PC-3 (cell line): Measurements from ENCODE around the gene KAZN. TPM values are rescaled to one million over a fixed set of nuclear protein-coding genes. Genes with fewer than 3 reads are reported as not detected.

Experiments used
- ATAC-seq: fragments of 200-7000 bp; cut with Tn5 transposase; 2 replicates; pipeline ENCODE4 v1.9.1; 2020; ENCODE audit warnings: mild to moderate bottlenecking, moderate library complexity
- BruUV-seq: library from RNA; stranded (reverse); fragments of 400-500 nt; replicated peaks from 2 replicates; lab custom pipeline; 2021; lab: Mats Ljungman, UMichigan
- CTCF ChIA-PET: fragments of 300-600 bp; sonication (Branson Sonifier 250); formaldehyde crosslinking; loops from one replicate; lab custom pipeline; 2022; ENCODE audit warnings: antibody characterized with exemption; lab: Charles Lee
- POLR2A ChIA-PET: fragments of 300-600 bp; sonication (Branson Sonifier 250); formaldehyde crosslinking; loops from one replicate; lab custom pipeline; 2022; ENCODE audit warnings: antibody characterized with exemption; ENCODE audit not compliant: unreplicated experiment; lab: Charles Lee
- DNase-seq: peaks from one replicate; pipeline ENCODE4 v3.0.0-alpha.2; 2015
- H2AFZ ChIP-seq: fragments of 300-600 bp; sonication (generic); 2 replicates; pipeline ENCODE4 v1.6.0; 2016; ENCODE audit warnings: antibody characterized with exemption, low read length
- H3F3A ChIP-seq: fragments of 300-600 bp; sonication (generic); one replicate; pipeline ENCODE4 v1.6.0; 2017; ENCODE audit warnings: antibody characterized with exemption, low read length, control low read depth, mild to moderate bottlenecking; ENCODE audit not compliant: unreplicated experiment
- H3K27ac ChIP-seq: fragments of 300-600 bp; sonication (generic); 2 replicates; pipeline ENCODE4 v1.5.1; 2016; ENCODE audit warnings: mild to moderate bottlenecking, low read length
- H3K27me3 ChIP-seq: fragments of 300-600 bp; sonication (generic); 2 replicates; pipeline ENCODE4 v1.6.1; 2016; ENCODE audit warnings: low read length, mixed read lengths
- H3K36me3 ChIP-seq: fragments of 300-600 bp; sonication (generic); 2 replicates; pipeline ENCODE4 v1.6.1; 2016; ENCODE audit warnings: low read depth, mixed run types, low read length, mixed read lengths
- H3K4me1 ChIP-seq: fragments of 300-600 bp; sonication (generic); 2 replicates; pipeline ENCODE4 v1.5.1; 2016; ENCODE audit warnings: low read length; ENCODE audit not compliant: insufficient read depth
- H3K4me2 ChIP-seq: fragments of 300-600 bp; sonication (generic); 2 replicates; pipeline ENCODE4 v1.6.0; 2016; ENCODE audit warnings: low read length
- H3K4me3 ChIP-seq: fragments of 300-600 bp; sonication (generic); 2 replicates; pipeline ENCODE4 v1.5.1; 2016; ENCODE audit warnings: mild to moderate bottlenecking, low read length, mixed read lengths
- H3K79me2 ChIP-seq: fragments of 300-600 bp; sonication (generic); 2 replicates; pipeline ENCODE4 v1.6.1; 2017; ENCODE audit warnings: low read length, mixed read lengths
- H3K9ac ChIP-seq: fragments of 300-600 bp; sonication (generic); 2 replicates; pipeline ENCODE4 v1.6.0; 2016; ENCODE audit warnings: mild to moderate bottlenecking, low read length
- H3K9me2 ChIP-seq: fragments of 300-600 bp; sonication (generic); replicated peaks from 2 replicates; pipeline ENCODE4 v1.6.1; 2016; ENCODE audit warnings: mixed run types, low read length, mixed read lengths
- H3K9me3 ChIP-seq: fragments of 300-600 bp; sonication (generic); 2 replicates; pipeline ENCODE4 v1.6.1; 2016; ENCODE audit warnings: low read length, mixed read lengths
- H4K20me1 ChIP-seq: fragments of 300-600 bp; sonication (generic); 2 replicates; pipeline ENCODE4 v1.6.1; 2016; ENCODE audit warnings: low read length, mixed read lengths
- CTCF ChIP-seq: fragments of 300-600 bp; sonication (generic); conservative IDR thresholded peaks from 2 replicates; pipeline ENCODE4 v1.5.1; 2017; ENCODE audit warnings: antibody characterized with exemption, low read depth, mild to moderate bottlenecking, low read length
- EZH2 ChIP-seq: fragments of 300-600 bp; sonication (generic); IDR thresholded peaks from one replicate; pipeline ENCODE4 v1.6.1; 2017; ENCODE audit warnings: antibody characterized with exemption, mild to moderate bottlenecking, low read length; ENCODE audit not compliant: unreplicated experiment
- EZH2phosphoT487 ChIP-seq: fragments of 300-600 bp; sonication (generic); IDR thresholded peaks from 2 replicates; pipeline ENCODE4 v1.6.1; 2018; ENCODE audit warnings: mild to moderate bottlenecking, antibody characterized with exemption, low read length, borderline replicate concordance
- intact Hi-C: fragments of 100-400 bp; cut with micrococcal nuclease; formaldehyde crosslinking; loops from 2 replicates; pipeline ENCODE4 v1.9.0; 2023
- total RNA-seq: library from RNA; depleted of rRNA; stranded (reverse); fragments of >200 nt; gene quantifications from 2 replicates; pipeline ENCODE4 v1.2.3, GENCODE V29; 2014

The KAZN gene
- total RNA-seq, 1 experiment from 2014 or later: 2.0 TPM

GRCh38 chr1:15115542-15116330 lies 517.3 kb downstream of the KAZN start:
- no peak overlapping the region for H2AFZ ChIP-seq
- H3K9me3 ChIP-seq: no peaks in the 10 kb centered on the region
- H3K4me2 ChIP-seq: no peak overlapping the region
- POLR2A ChIA-PET: no interaction called here
- no peak overlapping the region for H3K27ac ChIP-seq
- no peaks in the 10 kb centered on the region for H3K79me2 ChIP-seq
- no peak for ATAC-seq
- no peak for DNase-seq
- H3K4me1 ChIP-seq: no peaks in the 10 kb centered on the region
- no peak overlapping the region for H3K4me3 ChIP-seq
- CTCF ChIA-PET: no interaction called here
- no peaks in the 10 kb centered on the region for H3K36me3 ChIP-seq
- H4K20me1 ChIP-seq: no peaks in the 10 kb centered on the region
- no peak overlapping the region for H3K9ac ChIP-seq
- H3F3A ChIP-seq: no peaks in the 10 kb centered on the region
- intact Hi-C loops: no loop called here
- BruUV-seq: no TSS peak
- H3K9me2 ChIP-seq: no peaks in the 10 kb centered on the region
- TF ChIP-seq EZH2phosphoT487: no peak
- TF ChIP-seq EZH2: no peak
- no peak for TF ChIP-seq CTCF
- H3K27me3 ChIP-seq: no peaks in the 10 kb centered on the region

GRCh38 chr1:15116966-15117365 lies 518.5 kb downstream of the KAZN start:
- no peaks in the 10 kb centered on the region for H4K20me1 ChIP-seq
- no peak overlapping the region for H2AFZ ChIP-seq
- no peak overlapping the region for H3K9ac ChIP-seq
- no peak overlapping the region for H3K27ac ChIP-seq
- H3K4me2 ChIP-seq: no peak overlapping the region
- no peaks in the 10 kb centered on the region for H3K9me2 ChIP-seq
- no peaks in the 10 kb centered on the region for H3F3A ChIP-seq
- no peak for ATAC-seq
- no peaks in the 10 kb centered on the region for H3K79me2 ChIP-seq
- intact Hi-C loops: no loop called here
- H3K27me3 ChIP-seq: no peaks in the 10 kb centered on the region
- no peaks in the 10 kb centered on the region for H3K9me3 ChIP-seq
- no peak overlapping the region for H3K4me3 ChIP-seq
- H3K36me3 ChIP-seq: no peaks in the 10 kb centered on the region
- TF ChIP-seq EZH2phosphoT487: no peak
- TF ChIP-seq EZH2: no peak
- no peak for TF ChIP-seq CTCF
- no TSS peak for BruUV-seq
- H3K4me1 ChIP-seq: no peaks in the 10 kb centered on the region
- no peak for DNase-seq
- POLR2A ChIA-PET: no interaction called here
- CTCF ChIA-PET: interaction anchor here (0.6 kb wide), 1 partner anchor 515 kb away, joined by 3 read pairs; no protein-coding TSS in a partner anchor

- no peaks in the 10 kb centered on the region for H4K20me1 ChIP-seq
- H3K9ac ChIP-seq: no peak overlapping the region
- no peaks in the 10 kb centered on the region for H3K9me2 ChIP-seq
- intact Hi-C loops: no loop called here
- H3K4me2 ChIP-seq: no peak overlapping the region
- H3F3A ChIP-seq: no peaks in the 10 kb centered on the region
- DNase-seq (no peak), ATAC-seq (no peak)
- H3K4me1 ChIP-seq: no peaks in the 10 kb centered on the region
- H3K4me3 ChIP-seq: no peak overlapping the region
- POLR2A ChIA-PET: no interaction called here
- no peaks in the 10 kb centered on the region for H3K9me3 ChIP-seq
- CTCF ChIA-PET: no interaction called here
- no peak for TF ChIP-seq EZH2phosphoT487
- no peak for TF ChIP-seq CTCF
- TF ChIP-seq EZH2: no peak
- no peaks in the 10 kb centered on the region for H3K79me2 ChIP-seq
- H3K36me3 ChIP-seq: no peaks in the 10 kb centered on the region
- H3K27ac ChIP-seq: no peak overlapping the region
- H3K27me3 ChIP-seq: no peaks in the 10 kb centered on the region
- BruUV-seq: no TSS peak
- H2AFZ ChIP-seq: no peak overlapping the region
Observed at GRCh38 chr1:15117671-15118325, 519.3 kb downstream of the KAZN start.
